H7 (cell line): ENCODE results near the gene GAGE12E. TPM values are rescaled to one million over a fixed set of nuclear protein-coding genes. Genes with fewer than 3 reads are reported as not detected.

Source experiments
- total RNA-seq: library from RNA; depleted of rRNA; stranded (reverse); fragments of >200 nt; shearing (Covaris generic); gene quantifications from 2 replicates; pipeline ENCODE4 v1.2.3, GENCODE V29; 2014; rRNA removed

GAGE12E gene
- total RNA-seq, 1 experiment from 2014 or later, result not detected

Other genes with a start within 250 kb of the GAGE12E start
- not detected in 2 replicates for gene GAGE10, start 247.6 kb upstream of the GAGE12E start, total RNA-seq
- gene GAGE12J, start 229.3 kb upstream of the GAGE12E start, total RNA-seq, result not detected in 2 replicates
- gene GAGE13, start 219.7 kb upstream of the GAGE12E start, total RNA-seq, result not detected in 2 replicates
- not detected in 2 replicates for gene GAGE12C, start 19.1 kb upstream of the GAGE12E start, total RNA-seq
- not detected in 2 replicates for gene GAGE12D, start 9.6 kb upstream of the GAGE12E start, total RNA-seq
- gene GAGE12F, start 9.6 kb downstream of the GAGE12E start, total RNA-seq, result not detected in 2 replicates
- not detected in 2 replicates for gene GAGE12G, start 19.1 kb downstream of the GAGE12E start, total RNA-seq
- not detected in 2 replicates for gene GAGE12H, start 28.7 kb downstream of the GAGE12E start, total RNA-seq
- gene GAGE2A, start 38.2 kb downstream of the GAGE12E start, total RNA-seq, result 0.70 TPM in 1 of 2 replicates, not detected in the other
- not detected in 2 replicates for gene GAGE1, start 47.7 kb downstream of the GAGE12E start, total RNA-seq
- gene PAGE1, start 144.7 kb downstream of the GAGE12E start, total RNA-seq, result not detected in 2 replicates